Activated CD4-positive, alpha-beta T cell treated with anti-CD3 and anti-CD28 coated beads, Interleukin-2, amount 50 U/mL, for 16 hours (primary cell): ENCODE measurements around the gene TMEM214.

Experiments used
- DNase-seq: peaks from one replicate; pipeline ENCODE4 v3.0.0-alpha.2; 2020

The TMEM214 gene

DNA sequence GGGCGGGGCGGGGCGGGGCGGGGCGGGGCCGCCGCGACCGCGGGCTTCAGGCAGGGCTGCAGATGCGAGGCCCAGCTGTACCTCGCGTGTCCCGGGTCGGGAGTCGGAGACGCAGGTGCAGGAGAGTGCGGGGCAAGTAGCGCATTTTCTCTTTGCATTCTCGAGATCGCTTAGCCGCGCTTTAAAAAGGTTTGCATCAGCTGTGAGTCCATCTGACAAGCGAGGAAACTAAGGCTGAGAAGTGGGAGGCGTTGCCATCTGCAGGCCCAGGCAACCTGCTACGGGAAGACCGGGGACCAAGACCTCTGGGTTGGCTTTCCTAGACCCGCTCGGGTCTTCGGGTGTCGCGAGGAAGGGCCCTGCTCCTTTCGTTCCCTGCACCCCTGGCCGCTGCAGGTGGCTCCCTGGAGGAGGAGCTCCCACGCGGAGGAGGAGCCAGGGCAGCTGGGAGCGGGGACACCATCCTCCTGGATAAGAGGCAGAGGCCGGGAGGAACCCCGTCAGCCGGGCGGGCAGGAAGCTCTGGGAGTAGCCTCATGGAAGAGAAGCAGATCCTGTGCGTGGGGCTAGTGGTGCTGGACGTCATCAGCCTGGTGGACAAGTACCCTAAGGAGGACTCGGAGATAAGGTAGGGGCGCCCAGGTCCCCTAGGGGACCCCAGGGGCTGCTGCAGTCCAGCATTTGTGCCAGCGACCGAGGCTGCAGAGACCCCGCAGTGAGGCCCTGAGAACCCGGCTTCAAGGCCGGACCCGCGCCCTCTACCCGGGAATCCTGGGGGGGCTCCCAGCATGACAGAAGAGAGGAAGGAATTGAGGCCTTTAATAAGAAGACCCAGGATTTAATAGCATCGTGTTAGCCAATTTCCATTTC lies 54.2 kb downstream of the TMEM214 start, which contains the start of gene KHK:
Gene KHK (plus strand): TSS at position 49 of the 870 bp plus-strand sequence. CDS start 488 bp downstream, at position 537.
- no peak for DNase-seq

DNA sequence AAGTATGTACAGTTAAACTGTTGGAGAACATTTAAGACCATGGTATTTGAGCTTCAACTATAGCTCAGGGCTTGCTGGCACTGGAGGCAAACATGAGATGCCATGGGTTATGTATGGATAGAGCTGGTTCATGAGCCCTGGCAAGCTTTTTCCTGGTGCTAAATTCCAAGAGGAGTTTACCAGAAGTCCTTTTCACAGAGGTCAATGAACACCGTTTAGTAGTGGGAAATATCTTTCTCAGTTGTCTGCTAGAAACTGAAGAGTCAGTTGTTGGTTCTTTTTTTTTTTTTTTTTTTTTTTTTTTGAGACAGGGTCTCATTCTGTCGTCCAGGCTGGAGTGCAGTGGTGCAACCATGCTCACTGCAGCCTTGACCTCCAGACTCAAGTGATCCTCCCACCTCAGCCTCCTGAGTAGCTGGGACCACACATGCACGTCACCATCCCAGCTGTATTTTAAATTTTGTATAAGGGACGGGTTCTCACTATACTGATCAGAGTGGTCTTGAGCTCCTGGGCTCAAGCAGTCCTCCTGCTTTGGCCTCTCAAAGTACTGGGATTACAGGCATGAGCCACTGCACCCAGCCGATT lies 55.2 kb downstream of the TMEM214 start:
- no peak for DNase-seq

DNA sequence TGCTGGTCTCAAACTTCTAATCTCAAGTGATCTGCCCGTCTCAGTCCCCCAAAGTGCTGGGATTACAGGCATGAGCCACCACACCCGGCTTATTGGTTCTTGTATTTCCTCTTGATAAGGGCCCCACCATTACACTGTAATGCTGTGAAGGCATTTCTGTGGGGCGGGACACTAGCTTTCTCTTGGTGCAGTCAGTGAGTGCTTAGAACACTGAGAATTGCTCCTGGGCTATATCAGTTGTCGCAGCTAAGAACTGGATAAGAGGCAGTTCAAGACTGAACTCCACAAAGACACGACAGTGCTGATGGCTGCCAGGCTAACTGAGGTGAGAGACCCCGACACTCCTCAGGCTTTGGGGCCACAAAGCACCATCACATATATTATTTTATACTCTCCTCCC lies 55.9 kb downstream of the TMEM214 start:
- DNase-seq = no peak

- DNase-seq = no peak
Measured at GRCh38 chr2:27089111-27089954, 56.6 kb downstream of the TMEM214 start.
